ENCODE data around the gene SLC26A2.

DNA sequence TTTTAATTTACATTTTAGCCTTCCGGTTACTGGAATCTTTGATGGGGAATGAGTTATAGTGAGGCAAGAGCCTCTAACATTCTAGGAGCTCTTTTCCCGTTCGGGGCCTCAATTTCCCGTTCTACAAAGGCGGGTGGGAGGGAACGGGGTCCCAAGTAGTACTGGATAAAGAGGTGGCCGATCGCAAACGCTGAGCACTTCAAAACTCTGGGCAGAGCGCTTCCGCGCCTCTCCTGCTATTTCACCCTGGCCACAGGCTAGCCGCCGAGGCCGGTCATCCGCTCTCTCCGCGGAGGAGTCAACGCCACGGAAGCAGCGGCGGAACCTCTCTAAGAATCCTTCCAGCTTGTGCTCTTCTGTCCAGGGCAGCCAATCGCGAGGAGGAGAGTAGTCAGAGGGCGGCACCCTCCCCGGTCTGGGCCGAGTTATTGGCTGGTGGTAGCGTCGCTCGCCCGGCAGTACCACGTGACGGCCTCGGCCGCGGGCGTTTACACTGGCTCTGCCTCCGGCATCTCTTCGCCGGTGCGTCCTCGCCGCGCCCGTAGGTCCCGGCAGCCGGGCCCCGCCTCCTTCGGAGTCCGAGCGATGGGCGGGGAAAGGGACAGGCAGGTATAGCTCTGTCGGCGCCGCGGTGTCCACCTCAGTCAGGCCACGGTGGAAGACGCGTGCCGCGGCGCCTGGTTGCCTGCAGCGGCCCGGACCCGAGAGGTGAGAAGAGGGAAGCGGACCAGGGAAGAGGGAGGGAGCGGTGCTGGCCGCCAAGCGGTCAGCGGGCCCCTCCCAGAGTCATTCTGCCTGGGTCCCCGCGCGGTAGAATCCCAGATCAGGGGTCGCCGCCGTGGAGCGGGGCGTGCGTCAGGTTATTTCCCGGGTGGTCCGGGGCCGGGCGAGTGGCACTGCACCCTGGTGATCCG, at the start of gene SLC26A2:
- TF ChIP-seq, protein P1, sequence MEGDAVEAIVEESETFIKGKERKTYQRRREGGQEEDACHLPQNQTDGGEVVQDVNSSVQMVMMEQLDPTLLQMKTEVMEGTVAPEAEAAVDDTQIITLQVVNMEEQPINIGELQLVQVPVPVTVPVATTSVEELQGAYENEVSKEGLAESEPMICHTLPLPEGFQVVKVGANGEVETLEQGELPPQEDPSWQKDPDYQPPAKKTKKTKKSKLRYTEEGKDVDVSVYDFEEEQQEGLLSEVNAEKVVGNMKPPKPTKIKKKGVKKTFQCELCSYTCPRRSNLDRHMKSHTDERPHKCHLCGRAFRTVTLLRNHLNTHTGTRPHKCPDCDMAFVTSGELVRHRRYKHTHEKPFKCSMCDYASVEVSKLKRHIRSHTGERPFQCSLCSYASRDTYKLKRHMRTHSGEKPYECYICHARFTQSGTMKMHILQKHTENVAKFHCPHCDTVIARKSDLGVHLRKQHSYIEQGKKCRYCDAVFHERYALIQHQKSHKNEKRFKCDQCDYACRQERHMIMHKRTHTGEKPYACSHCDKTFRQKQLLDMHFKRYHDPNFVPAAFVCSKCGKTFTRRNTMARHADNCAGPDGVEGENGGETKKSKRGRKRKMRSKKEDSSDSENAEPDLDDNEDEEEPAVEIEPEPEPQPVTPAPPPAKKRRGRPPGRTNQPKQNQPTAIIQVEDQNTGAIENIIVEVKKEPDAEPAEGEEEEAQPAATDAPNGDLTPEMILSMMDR (IDR thresholded peaks at IDR 0.05): peak in 2 of 4 experiments; percentile 2 to 23
- TF ChIP-seq POLR2A (IDR thresholded peaks at IDR 0.05): peak; percentile 92
